GM12872 (cell line): ENCODE measurements around the gene NDUFAF5.

Experiments
- TF ChIP-seq, protein P1 (sequence below): IDR thresholded peaks from 3 replicates; pipeline ENCODE4 v1.5.1; 2011; ENCODE audit warnings: low read depth, mild to moderate bottlenecking, low read length, moderate library complexity; ENCODE audit not compliant: insufficient read depth

The NDUFAF5 gene

GRCh38 chr20:13783528-13783927 lies 1.3 kb upstream of the NDUFAF5 start:
- TF ChIP-seq, protein P1, sequence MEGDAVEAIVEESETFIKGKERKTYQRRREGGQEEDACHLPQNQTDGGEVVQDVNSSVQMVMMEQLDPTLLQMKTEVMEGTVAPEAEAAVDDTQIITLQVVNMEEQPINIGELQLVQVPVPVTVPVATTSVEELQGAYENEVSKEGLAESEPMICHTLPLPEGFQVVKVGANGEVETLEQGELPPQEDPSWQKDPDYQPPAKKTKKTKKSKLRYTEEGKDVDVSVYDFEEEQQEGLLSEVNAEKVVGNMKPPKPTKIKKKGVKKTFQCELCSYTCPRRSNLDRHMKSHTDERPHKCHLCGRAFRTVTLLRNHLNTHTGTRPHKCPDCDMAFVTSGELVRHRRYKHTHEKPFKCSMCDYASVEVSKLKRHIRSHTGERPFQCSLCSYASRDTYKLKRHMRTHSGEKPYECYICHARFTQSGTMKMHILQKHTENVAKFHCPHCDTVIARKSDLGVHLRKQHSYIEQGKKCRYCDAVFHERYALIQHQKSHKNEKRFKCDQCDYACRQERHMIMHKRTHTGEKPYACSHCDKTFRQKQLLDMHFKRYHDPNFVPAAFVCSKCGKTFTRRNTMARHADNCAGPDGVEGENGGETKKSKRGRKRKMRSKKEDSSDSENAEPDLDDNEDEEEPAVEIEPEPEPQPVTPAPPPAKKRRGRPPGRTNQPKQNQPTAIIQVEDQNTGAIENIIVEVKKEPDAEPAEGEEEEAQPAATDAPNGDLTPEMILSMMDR: no peak

- TF ChIP-seq, protein P1: no peak
Observed at GRCh38 chr20:13784271-13784892, 446 bp upstream of the NDUFAF5 start.

GRCh38 chr20:13786143-13786828 lies 1.5 kb downstream of the NDUFAF5 start:
- TF ChIP-seq, protein P1: no peak

DNA sequence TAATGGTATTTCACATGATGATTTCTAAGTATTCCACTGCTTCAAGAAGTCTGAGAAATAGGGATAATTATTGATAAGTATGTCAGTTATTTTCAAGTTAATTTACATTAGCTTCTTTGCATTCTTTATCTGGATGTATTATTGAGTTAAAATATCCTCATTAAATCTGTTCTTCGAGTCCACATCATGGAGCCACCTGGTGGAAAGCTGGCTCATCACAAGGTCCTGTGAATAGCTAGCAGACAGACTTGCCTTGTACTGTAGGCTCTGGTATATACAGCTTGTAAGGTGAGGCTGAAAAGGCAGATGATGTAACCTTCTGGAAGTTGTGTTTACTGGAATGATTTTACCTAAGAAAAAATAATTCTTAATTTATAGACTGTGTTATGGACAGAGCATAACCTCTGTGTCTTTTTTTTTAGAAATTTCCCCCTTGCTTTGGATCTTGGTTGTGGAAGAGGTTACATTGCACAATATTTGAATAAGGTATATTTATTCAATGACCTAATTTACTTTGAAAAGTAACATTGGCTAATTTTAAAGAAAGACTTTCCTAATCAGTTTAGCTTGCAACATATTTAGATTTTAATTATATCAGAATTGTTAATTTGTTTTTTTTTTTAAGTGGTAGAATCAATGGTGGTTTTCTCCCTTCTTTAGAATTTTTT lies 3.5 kb downstream of the NDUFAF5 start:
- TF ChIP-seq, protein P1: peak; percentile 55

- TF ChIP-seq, protein P1: no peak
Observed at GRCh38 chr20:13790708-13791107, 5.9 kb downstream of the NDUFAF5 start.

- TF ChIP-seq, protein P1: no peak
Observed at GRCh38 chr20:13791540-13792459, 7.0 kb downstream of the NDUFAF5 start.
